GM18520 (cell line): ENCODE results near the gene ENGASE.

Experiments used
- ATAC-seq: cut with Tn5 transposase; IDR thresholded peaks from one replicate; pipeline ENCODE4 v1.9.1; 2021; ENCODE audit not compliant: unreplicated experiment

The ENGASE gene

DNA sequence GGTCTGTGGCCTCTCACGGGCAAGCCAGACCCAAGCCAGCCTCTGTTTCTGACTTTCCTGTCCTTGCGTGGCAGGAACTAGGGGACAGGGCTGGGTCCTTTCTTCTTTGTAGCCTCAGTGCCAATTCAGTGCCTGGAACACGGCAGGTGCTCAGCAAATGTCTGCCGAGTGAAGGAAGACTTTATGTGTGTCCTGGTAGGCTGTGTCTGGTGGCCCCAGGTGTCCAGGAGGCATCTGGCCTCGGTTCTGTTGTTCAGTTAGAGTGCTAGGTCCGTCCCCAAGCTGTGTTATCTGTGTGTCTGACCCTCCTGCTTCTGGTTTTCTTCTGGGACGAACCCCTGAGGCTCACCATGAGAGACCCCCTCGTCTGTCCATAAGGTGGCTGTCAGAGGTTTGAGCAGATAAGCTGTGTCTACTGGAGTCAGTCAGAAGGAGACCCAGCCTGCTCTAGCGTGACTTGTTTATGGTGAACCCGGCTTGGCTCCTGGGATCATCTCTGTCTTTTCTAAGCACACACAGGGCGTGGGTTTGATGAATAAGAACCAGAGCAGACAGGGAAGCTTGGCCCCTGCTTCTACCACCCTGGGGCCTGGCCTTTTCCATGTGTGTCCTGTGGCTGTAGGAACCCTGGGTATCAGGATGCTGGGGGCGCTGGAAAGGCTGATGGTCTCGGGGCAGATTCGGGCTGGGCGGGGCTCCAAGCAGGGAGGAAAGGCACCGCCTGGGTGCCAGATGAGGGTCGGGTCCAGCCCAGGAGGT is 39.3 kb downstream of the ENGASE start:
- no peak for ATAC-seq

DNA sequence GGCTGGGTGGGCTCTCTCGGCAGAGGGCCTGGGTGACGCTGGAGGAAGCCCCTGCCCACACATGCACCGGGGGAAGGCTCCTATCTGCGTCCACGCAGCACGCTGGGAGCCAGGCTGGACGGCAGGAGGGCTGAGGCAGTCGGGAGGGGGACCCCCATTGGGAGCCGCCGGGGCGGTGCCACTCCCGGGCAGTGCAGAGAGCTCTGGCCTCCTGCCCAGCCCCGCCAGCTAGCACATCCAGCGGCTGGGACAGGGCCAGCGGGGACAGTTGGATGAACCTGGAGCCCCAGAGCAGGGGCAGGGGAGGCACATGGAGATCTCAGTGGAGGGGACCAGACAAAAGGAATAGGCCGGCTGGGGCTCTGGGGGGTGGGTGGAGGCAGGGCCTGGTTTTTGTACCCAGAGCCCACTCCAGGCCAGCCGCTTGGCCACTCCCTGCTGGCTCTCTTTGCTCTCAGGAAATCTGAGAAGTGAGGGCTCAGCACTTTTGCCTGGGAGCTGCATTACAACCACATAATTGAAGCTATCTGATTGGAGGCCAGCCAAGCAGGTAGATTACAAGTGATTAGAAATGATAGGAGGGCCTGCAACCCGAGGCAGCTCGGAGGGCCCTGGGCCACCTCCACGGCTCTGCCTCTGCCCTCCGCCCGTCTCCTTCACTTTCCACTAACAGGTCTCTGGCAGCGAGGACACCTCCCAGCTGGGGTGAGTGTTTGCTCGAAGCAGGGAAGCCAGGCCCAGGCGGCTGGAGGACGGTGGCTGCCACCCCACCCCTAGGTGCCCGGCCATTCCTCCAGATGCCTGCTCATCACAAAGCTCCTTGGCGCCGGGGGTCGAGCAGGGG is 40.1 kb downstream of the ENGASE start:
- no peak for ATAC-seq

DNA sequence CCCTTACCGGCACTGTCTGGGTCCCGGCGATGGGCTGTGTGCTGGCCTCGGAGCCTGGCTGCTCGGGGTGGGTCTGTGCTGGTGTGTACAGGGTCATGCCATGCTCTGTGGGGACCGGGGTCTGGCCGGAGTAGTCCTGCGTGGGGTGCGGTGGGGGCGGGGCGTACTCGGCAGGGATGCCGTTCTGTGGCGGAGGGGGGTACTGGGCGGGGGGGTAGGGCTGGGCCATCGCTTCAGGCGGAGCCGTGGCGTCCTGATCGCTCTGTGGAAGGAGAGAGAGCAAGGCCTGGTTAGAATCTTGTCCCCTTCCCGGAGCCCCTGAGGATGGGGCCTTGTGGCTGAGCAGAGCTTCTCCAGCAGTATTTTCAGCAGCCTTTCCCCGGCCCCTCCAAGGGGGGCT is 40.9 kb downstream of the ENGASE start:
- no peak for ATAC-seq

DNA sequence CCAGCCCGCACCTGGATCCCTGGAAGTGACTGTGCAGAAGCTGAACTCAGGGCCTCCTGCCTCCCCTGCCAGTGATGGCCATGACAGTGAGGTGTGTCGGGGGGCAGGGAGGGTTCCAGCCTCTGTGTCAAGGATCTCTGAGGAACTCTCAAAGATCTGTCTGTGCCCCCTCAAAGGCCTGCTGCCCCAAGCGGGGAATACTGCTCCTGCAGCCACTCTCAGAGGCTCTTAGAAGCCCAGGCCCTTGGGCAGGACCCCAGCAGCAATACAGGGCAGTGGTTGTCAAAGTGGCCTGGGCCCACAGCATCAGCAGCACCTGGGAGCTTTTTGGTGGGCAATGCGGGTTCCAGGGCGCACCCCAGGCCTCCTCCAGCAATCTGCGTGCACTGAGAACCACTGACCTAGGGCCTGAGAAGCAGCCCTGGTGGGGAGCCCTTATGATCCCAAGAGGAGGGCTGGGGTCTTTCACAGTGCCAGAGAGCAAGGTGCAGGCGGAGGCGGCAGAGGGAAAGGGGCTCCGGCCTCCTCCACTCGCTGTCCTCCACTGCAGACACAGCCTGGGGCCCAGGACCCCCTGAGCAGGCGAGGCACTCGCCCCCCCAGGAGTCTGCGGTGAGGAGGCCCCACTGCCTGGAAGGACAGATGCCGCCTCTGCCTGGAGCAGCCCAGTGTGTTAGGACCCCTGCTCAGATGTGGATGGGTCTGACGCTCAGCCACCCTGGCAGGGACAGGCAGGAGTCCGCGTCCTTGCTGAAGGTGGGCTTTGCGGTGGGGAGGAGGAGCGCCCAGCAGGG is 42.1 kb downstream of the ENGASE start:
- no peak for ATAC-seq

DNA sequence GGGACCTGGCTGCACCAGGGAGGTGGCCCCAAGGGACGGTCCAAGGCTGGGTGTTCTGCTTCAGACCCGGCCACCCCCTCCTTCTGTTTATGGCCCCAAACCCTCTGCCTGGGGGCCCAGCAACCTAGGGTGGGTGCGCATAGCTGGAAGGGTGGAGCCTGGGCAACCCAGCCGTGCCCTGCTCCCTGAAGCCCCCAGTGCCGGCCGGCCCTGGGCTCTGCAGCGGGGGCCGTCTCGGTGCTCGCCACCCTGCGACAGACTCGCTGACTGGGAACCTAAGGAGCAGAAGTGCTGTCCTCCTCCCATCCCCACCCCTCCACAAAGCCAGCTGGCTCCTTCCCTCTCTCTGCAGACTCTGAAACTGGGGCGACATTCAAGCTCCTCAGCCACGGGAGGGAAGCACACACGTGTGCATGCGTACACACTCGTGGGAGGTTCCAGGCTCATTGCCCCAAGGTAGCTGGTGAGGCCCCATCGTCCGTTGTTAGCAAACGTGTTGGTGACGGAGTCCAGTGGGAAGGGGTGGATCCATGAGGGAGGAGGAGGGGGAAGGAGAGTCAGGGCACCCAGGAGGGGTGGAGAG is 43.4 kb downstream of the ENGASE start:
- no peak for ATAC-seq

DNA sequence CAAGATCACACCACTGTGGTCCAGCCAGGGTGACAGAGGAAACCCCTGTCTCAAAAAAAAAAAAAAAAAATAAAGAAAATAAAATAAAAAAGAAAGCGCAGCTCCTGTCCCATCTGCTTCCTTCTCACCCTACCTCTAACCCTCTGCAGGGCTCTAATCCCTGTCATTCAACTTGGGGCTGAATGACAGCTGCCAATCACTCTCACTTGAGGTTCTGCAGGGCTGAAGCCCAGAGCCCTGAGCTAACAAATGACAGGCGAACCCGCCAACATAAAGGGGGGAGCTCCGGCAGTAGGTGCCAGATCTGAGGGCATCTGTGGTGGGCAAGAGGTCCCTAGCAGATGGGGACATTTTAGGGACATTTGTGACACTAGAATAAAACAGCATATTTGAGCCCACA is 44.3 kb downstream of the ENGASE start:
- ATAC-seq, result no peak

DNA sequence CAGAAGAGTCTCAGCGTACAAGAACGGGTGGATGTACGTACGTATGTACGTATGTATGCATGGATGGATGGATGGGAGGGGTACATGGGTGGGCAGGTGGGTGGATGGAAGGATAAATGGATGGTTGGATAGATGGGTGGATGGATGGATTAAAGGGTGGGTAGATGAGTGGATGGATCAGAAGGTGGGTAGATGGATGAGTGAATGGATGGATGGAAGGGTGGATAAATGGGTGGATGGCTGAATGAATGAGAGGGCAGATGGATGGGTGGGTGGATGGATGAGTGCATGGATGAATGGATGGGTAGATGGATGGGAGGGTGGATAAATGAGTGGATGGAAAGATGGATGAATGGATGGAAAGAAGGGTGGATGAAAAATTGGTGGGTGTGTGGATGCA is 45.6 kb downstream of the ENGASE start:
- no peak for ATAC-seq

DNA sequence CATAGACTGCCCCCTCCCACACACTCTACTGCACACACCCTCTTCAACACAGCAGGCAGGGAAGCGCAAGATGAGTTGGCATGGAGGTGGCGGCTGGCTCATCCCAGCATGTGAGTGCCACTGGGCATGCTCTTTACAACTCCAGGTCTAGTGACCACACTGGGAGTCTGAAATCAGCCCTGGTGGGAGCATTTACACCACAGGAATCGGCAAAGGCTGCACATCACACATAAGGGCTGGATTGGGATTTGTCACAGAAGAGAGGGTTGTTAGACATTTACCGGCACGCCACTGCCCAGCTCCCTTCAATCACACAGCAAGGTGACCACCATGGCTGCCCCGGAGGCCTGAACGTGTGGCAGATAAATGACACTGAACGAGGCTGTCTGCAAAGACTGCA is 49.4 kb downstream of the ENGASE start:
- no peak for ATAC-seq

DNA sequence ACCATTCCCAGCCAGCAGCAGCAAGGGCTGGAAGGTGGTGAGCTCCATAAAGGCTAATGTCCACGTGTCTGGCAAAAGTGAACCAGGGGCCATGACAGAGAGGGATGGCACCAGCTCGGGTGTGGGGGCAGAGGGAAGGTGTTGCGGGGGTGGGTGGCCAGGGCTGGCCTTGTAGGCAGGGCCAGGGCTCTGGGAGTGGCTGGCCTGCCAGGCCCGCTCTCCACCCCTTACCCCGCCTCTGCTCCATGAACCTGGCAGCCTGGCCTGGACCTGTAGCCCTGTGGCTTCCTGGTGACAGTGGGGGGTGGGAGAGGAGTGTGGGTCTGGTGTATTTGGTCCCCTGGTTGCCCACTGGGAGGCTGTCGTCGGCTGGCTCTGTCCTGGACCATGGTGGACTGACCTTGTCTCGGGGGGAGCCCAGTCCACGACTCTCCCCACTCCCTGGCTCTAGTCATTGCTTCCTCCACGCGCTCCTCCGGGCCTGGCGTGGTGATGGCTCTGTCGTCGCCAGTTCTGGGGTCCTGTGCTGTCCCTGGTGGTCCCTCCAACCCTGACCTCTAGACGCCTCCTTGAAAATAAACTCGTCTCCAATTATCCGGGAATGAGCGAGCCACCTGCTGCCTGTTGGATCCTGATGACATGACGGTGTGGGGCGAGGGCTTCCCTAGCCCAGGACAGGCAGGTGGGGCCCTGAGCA is 50.0 kb downstream of the ENGASE start:
- no peak for ATAC-seq

DNA sequence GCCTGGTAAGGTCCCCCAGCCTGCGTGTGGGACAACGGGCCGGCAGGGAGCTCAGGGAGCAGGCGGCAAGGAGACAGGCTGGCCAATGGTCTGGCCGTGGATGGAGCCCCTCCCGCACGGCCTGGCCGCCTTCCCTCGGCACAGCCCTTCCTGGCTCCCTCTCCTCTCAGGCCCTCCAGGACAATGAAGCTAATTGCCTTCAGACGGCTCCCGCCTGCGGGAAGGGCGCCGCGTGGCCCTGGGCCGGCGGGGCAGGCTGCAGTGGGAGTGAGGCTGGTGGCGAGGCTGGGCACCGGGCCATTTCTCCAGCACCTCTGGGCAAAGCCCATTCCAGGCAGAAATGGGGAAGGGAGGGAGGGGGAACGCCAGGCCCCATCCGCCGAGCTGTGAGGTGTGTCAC is 50.9 kb downstream of the ENGASE start:
- ATAC-seq, result no peak

DNA sequence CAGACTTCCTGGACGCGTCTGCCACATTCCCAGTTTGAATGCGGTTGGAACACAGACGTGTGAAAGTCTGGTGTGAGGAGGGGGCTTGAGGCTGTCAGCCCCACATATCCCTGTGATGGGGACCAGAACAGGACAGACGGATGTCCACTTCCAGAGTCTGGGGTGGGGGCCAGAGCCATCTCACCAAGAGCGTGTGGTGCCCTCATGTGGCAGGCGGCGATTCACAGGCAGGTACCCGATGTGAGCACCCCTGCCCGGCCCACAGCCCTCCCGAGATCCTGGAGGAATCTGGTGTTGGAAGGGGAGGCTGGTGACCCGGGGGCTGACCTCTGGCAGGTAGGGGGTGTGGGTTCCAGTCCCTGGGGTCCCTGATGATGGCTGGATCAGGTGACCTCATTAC is 51.5 kb downstream of the ENGASE start:
- ATAC-seq, result no peak

DNA sequence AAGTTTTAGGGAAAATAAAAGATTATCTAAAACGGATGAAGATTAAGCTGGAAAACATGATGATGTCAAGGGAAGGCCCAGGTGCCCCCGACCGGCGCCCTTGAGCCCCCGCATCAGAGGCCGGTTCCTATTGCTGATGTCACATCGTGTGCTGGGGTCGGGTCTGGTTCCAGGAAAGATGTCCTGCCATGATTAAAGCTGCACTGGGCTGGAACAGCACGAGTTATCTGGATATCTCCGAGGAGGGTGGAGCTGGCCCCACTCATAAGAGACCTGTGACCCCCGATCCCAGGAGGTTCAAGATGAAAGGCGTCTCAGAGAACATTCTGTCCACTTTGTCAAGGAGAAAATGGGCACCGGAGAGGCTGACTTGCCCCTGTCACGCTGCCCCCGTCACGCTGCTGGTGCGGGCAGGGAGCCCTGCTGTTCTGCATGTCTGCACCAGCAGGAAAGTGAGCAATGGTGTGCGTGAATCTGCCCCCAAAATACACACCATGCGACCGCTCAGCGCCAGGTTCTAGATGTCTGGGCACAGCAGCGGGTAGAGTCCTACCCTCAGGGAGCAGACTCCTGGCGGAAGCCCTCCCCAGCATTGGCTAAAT is 53.0 kb downstream of the ENGASE start:
- ATAC-seq, result no peak

DNA sequence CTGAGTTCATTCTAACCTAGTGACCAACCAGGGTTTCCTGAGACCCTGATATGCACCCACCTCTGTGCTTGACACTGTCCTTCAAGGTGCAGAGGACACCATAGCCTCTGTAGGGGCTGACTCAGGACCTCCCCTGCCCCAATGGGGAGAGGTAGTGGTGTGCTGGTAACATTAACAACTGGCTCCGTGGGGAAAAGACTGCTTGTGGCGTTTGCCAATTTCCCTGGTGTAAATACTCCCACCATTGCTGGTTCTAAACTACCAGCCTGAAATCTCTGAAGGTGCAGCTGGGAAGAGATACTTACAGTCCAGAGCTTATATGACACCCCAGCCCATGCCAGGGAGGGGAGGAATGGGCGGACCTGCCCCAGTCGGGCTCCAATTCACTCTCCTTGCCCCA is 54.9 kb downstream of the ENGASE start:
- no peak for ATAC-seq

DNA sequence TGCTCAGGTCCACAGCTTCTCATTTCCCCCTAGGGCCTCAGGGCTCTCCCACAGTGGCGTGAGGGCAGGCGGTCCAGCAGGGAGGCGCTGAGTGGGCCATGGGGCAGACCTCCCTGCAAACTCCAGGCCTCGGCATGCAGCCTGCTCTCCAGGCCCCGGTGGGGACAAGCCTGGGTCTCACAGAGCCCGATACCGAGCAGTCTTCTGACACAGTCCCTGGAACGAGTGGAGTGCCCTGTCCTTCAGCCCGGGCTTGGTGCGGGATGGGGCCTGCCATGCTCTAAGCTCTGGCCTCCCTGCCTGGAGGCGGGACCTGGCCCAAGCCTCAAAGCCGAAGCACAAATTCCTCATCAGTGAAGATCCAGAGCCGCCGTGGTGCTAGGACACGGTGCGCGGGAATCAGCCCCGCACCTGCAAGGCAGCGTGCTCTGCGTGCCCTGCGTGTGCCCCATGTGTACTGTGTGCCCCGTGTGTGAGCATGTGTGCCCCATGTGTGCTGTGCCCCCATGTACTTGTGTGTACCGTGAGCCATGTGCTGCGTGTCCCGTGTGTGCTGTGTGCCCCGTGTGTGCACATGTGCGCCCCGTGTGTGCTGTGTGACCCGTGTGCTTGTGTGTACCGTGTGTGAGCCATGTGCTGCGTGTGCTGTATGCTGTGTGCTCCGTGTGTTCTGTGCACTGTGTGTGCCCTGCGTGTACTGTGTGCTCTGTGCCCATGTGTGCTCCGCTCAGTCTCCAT is 56.1 kb downstream of the ENGASE start:
- ATAC-seq, result no peak

DNA sequence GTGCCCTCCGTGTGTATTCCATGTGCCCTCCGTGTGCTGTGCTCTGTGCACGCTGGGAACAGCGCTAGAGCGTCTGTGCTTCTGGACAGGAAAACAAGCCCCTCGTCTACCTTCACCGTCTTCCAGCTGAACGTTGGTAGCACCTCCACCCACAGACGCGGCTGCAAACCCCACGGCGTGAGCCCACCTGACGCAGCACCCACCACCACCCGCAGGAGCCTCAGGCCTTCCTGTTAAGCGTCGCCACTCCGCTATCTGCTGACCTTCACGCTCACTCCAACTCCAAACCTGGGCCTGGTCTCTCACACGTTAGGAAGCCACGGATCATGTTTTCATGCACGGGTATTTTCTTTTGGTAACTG is 56.6 kb downstream of the ENGASE start:
- no peak for ATAC-seq

DNA sequence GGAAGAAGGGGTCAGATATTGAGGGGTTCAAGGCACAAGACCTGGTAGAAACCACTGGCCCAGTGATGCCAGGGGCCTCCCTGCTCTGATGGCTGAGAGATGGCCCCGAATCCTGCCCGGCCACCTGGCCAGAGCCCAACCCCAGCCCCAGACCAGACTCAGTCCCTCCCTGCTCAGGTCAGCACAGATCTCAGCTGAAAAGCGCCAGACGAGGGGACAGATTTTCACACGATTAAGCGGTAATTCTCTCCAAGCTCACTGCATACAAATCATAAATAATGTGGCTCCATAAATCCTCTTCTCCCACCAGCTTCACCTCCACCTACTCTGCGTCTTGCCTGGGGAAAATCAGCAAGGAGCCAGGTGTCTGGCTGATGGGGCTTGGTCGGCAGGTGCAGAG is 57.1 kb downstream of the ENGASE start:
- ATAC-seq, result no peak

DNA sequence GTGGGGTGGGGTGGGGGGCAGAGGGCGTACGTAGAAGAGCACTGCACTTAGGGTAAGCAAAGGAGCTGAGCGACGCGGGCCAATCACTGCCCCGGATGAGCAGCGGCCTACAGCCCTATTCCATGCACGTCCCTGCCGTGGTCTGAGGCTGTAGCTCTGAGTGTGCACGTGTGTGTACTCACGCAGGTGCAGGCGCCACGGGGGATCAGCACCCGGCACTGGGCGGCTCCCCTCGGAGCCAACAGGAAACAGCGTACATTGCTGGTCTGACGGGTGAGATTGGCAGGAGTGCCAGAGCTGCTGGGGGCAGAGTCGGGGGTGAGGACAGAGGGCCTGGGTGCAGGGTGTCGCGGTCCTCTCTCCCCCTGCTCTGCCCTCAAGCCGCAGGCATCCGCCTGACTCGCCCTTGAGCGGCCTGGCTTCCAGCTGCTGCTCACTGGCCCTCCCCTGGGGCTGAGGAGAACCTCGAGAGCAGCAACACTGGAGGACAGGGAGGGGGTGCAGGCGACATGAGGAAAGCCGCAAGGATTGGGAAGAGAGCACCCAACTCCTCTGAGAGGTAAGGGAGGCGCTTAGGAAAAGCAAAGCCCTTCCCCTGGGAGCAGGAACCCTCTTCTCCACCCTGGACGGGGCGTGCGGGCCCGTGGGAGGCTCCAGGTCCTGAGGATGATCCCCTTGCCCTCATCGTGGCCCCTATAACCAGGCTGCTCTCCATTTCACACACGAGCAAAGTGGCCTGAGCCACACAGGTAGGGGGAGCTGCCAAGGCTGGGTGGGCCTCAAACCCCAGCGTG is 57.8 kb downstream of the ENGASE start:
- no peak for ATAC-seq

DNA sequence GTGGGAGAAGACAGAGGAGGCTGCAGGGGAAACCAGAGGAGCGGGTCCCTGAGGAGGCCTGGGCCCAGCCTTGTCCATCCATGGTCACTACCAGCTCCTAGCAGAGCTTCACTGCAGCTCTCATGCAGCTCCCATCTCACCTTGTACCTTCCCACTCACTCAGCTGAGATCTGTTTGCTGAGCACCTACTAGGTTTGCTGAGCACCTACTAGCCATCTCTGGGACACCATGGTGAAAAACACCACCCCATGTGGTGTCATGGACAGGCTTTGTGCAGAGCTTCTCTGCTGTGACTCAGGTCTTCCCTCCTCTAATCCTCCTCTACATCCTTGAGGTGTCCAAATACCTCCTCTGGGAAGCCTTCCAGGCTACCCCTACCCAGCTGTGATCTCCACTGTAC is 58.6 kb downstream of the ENGASE start:
- no peak for ATAC-seq

DNA sequence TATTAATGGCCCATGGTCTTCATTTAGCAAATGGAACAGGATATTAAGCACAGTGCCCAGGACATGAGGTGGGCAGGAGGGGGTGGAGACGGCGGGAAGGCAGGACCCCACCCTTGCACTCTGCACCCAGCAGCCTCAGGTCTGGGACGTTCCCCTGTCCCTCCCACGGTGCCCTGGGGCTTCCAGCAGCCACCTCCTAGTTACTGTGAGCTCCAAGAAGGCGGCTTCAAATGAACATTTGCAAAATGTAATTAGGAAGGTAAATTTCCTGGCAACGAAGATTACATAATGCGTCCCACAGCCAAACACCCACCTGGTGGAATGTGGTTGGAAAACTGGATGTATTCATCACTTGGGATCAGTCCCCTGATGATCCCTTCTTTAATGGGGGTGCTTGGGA is 59.4 kb downstream of the ENGASE start:
- no peak for ATAC-seq
